Fibroblast of mammary gland (primary cell): ENCODE data around the gene NR1H4.

Experiments
- DNase-seq: peaks from one replicate; pipeline ENCODE4 v3.0.0-alpha.2; 2010; ENCODE audit warnings: low read depth
- H3K4me3 ChIP-seq: 2 replicates; pipeline ENCODE4 v1.5.1; 2011; ENCODE audit warnings: low read depth, mild to moderate bottlenecking, low read length, moderate library complexity; ENCODE audit not compliant: control insufficient read depth
- CTCF ChIP-seq: conservative IDR thresholded peaks from 2 replicates; pipeline ENCODE4 v1.5.1; 2011; ENCODE audit warnings: low read depth, low read length, inconsistent platforms; ENCODE audit not compliant: control insufficient read depth, insufficient read depth

NR1H4 gene

GRCh38 chr12:100463661-100464060, 10.0 kb upstream of the NR1H4 start:
- DNase-seq, result no peak
- no peak for TF ChIP-seq CTCF
- no peak overlapping the region for H3K4me3 ChIP-seq

GRCh38 chr12:100464529-100464928, 9.1 kb upstream of the NR1H4 start:
- no peak overlapping the region for H3K4me3 ChIP-seq
- TF ChIP-seq CTCF, result no peak

GRCh38 chr12:100468126-100468525, 5.5 kb upstream of the NR1H4 start:
- H3K4me3 ChIP-seq, result no peak overlapping the region
- TF ChIP-seq CTCF, result no peak
- DNase-seq, result no peak

More at GRCh38 chr12:100464529-100464928, 9.1 kb upstream of the NR1H4 start:
- no peak for DNase-seq

GRCh38 chr12:100472325-100472724, 1.3 kb upstream of the NR1H4 start:
- no peak for TF ChIP-seq CTCF

GRCh38 chr12:100473050-100473715, 483 bp upstream of the NR1H4 start:
- no peak overlapping the region for H3K4me3 ChIP-seq
- no peak for TF ChIP-seq CTCF
- no peak for DNase-seq

More at GRCh38 chr12:100472325-100472724, 1.3 kb upstream of the NR1H4 start:
- no peak overlapping the region for H3K4me3 ChIP-seq
- DNase-seq, result no peak

DNA sequence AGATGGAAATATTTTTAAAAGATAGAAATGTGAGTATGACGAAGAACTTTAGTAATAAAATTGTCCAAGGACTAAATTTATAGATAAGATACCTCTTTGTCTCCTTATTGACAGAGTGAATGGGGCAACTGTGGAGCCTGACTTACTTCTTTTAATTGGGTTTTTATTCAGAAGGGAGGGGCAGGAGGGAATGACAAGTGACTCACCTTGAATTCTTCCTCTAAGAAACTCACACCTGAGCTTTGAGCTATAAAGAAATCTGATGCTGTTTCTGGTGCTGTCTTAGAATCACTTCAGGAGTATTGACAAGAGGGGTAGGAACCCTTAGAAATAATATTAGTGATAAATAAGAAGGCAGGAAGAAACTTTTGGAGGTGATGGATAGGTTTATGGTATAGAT, 951 bp downstream of the NR1H4 start:
- H3K4me3 ChIP-seq, result no peak overlapping the region
- DNase-seq, result no peak

More for the DNA sequence above, 951 bp downstream of the NR1H4 start:
- no peak for TF ChIP-seq CTCF
